ENCODE data around the gene DEK.

- TF ChIP-seq CTCF (conservative IDR thresholded peaks at IDR 0.05; ENCODE audit: low read length) (no peak), EZH2phosphoT487 (IDR thresholded peaks at IDR 0.05; ENCODE audit: borderline replicate concordance, low read depth, low read length) (no peak)
These were observed 17.3 kb downstream of the DEK start for GRCh38 chr6:18247002-18247401.

Measured in OCI-LY7 (cell line).